ENCODE measurements around the gene GALNT2. TPM values are rescaled to one million over a fixed set of nuclear protein-coding genes. Genes with fewer than 3 reads are reported as not detected.

Gene GALNT2
- total and polyA plus RNA-seq, 2 experiments from 2014 or later, result 96.7 to 143 TPM

- no peak overlapping the region for H3K4me2 ChIP-seq
- peaks cover 5% of the 10 kb centered on the region for H3K79me2 ChIP-seq
- H3K27ac ChIP-seq, result no peak overlapping the region
- H3K36me3 ChIP-seq (replicated peaks; ENCODE audit: insufficient read depth, low read depth), result no peaks in the 10 kb centered on the region
- TF ChIP-seq EZH2 (IDR thresholded peaks at IDR 0.05; ENCODE audit: borderline replicate concordance), result no peak
- TF ChIP-seq CTCF (IDR thresholded peaks at IDR 0.05; ENCODE audit: poor library complexity), result no peak
- no peak for TF ChIP-seq EZH2phosphoT487 (IDR thresholded peaks at IDR 0.05; ENCODE audit: low read depth, severe bottlenecking, unreplicated experiment)
- no peak overlapping the region for H2AFZ ChIP-seq
- H3K4me3 ChIP-seq, result no peak overlapping the region
- WGBS (ENCODE audit: low lambda C conversion rate, missing lambda C conversion rate), result 91% methylated on average over 9 of the region's 9 CpGs
- no peak for DNase-seq (ENCODE audit: low spot score)
- no peaks in the 10 kb centered on the region for H3K9me2 ChIP-seq (replicated peaks; ENCODE audit: insufficient read depth)
- H4K20me1 ChIP-seq (ENCODE audit: insufficient read depth, poor library complexity, severe bottlenecking), result peaks cover 2% of the 10 kb centered on the region
- H3K9me3 ChIP-seq (ENCODE audit: low read depth), result no peaks in the 10 kb centered on the region
- no peaks in the 10 kb centered on the region for H3K4me1 ChIP-seq (ENCODE audit: insufficient read depth)
- H3K27me3 ChIP-seq, result no peaks in the 10 kb centered on the region
Measured at GRCh38 chr1:230228236-230228897, 161.3 kb downstream of the GALNT2 start.

GRCh38 chr1:230230273-230230672, 163.2 kb downstream of the GALNT2 start:
- H3K27me3 ChIP-seq, result no peaks in the 10 kb centered on the region
- no peak overlapping the region for H2AFZ ChIP-seq
- 89% methylated on average over 7 of the region's 7 CpGs for WGBS (ENCODE audit: low lambda C conversion rate, missing lambda C conversion rate)
- no peak for TF ChIP-seq CTCF (IDR thresholded peaks at IDR 0.05; ENCODE audit: poor library complexity)
- TF ChIP-seq EZH2phosphoT487 (IDR thresholded peaks at IDR 0.05; ENCODE audit: low read depth, severe bottlenecking, unreplicated experiment), result no peak
- TF ChIP-seq EZH2 (IDR thresholded peaks at IDR 0.05; ENCODE audit: borderline replicate concordance), result no peak
- no peak overlapping the region for H3K27ac ChIP-seq
- H3K36me3 ChIP-seq (replicated peaks; ENCODE audit: insufficient read depth, low read depth), result no peaks in the 10 kb centered on the region
- H4K20me1 ChIP-seq (ENCODE audit: insufficient read depth, poor library complexity, severe bottlenecking), result no peaks in the 10 kb centered on the region
- H3K9me3 ChIP-seq (ENCODE audit: low read depth), result no peaks in the 10 kb centered on the region
- no peaks in the 10 kb centered on the region for H3K9me2 ChIP-seq (replicated peaks; ENCODE audit: insufficient read depth)
- no peak overlapping the region for H3K4me2 ChIP-seq
- no peak overlapping the region for H3K4me3 ChIP-seq
- H3K4me1 ChIP-seq (ENCODE audit: insufficient read depth), result no peaks in the 10 kb centered on the region
- no peak for DNase-seq (ENCODE audit: low spot score)
- no peaks in the 10 kb centered on the region for H3K79me2 ChIP-seq

DNA sequence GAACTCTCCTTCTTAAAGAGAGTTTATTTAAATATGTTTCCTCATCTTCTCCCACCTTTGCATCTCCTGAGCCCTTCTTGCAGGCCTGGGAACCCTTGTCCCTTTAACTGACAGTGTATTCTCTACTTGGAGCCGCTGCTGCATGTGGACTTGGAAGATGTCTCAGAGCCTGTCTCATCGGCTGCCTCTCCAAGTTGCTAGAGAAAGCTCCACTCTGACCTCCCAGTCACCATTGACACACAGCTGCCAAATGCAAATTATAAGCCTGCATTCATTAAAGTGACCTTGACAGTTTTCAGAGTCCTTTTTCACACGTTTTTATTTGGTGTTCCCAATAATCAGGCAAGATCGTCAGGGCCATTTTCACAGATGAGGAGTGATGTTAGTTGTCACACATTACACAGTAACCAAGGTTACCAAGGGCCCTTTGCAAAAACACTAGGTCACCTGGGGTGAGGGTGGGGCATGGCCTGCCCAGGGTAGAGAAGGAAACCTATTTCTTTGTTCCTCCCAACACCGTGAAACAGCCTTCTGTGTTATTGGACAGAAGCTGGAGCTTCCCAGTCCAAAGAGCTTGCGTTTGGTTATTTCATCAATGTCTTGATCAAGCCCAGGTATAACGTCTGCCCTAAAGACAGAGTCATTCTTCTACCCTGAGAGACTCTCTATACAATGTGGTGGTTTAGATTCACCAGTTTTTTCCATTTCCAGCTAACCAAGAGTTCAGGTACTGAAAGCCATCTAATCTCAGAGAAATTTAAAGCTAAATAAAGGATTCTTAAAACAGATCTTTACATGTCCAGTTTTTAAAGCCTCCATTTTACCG, 164.1 kb downstream of the GALNT2 start:
- Histone ChIP-seq H3K36me3 (replicated peaks; ENCODE audit: insufficient read depth, low read depth) (no peaks in the 10 kb centered on the region), H3K27me3 (no peaks in the 10 kb centered on the region), H3K4me2 (peak overlapping the region; percentile 62), H4K20me1 (ENCODE audit: insufficient read depth, poor library complexity, severe bottlenecking) (no peaks in the 10 kb centered on the region), H3K79me2 (no peaks in the 10 kb centered on the region), H3K27ac (peak overlapping the region; percentile 75), H3K9me3 (ENCODE audit: low read depth) (no peaks in the 10 kb centered on the region), H3K4me3 (no peak overlapping the region), H2AFZ (no peak overlapping the region), H3K9me2 (replicated peaks; ENCODE audit: insufficient read depth) (no peaks in the 10 kb centered on the region), H3K4me1 (ENCODE audit: insufficient read depth) (no peaks in the 10 kb centered on the region)
- TF ChIP-seq CTCF (IDR thresholded peaks at IDR 0.05; ENCODE audit: poor library complexity) (no peak), EZH2phosphoT487 (IDR thresholded peaks at IDR 0.05; ENCODE audit: low read depth, severe bottlenecking, unreplicated experiment) (no peak), EZH2 (IDR thresholded peaks at IDR 0.05; ENCODE audit: borderline replicate concordance) (no peak)
- 74% methylated on average over 8 of the region's 8 CpGs for WGBS (ENCODE audit: low lambda C conversion rate, missing lambda C conversion rate)
- DNase-seq (ENCODE audit: low spot score), result no peak
